HL-60/S4 treated with retinoic acid at 250 ng/mL for 4 days and 3 days (cell line): ENCODE results near the gene ZBTB7C.

Experiments
- in situ Hi-C: fragments of 300-500 bp; cut with MboI; formaldehyde crosslinking; loops from 2 replicates; pipeline ENCODE4 v1.7.0; 2022; ENCODE audit warnings: low sequenced_read_pairs

The ZBTB7C gene

DNA sequence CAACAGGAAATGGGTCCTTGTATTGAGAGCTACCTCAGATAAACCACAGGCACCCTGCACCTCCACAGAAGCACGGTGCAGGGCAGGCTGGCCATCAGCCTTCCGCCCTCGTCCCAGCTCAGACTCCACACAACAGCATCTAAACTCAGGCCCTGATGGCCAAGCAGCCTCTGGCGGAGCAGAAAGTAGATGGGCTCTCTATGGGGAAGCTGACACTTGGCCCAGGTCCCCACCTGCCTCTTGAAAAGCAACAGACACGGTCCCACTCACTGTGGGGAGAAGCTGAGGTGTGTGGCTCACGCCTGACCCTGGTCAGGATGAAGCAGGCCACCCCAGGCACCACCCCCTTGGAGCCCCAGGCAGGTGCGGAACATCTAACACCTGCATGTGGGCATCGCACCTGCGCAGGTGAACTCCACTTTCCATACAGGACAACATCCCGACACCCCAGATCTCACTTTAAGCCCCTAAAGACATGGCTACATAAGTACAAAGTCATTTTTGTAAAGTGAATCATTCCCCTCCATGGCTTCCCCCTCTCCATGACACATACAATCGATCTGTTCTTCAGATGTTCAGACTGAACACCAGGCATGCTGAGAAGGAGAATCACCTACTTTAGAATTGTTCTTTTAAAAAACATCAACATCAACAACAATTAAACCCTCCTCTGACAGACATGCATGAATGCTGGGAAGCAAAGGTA is 208.4 kb downstream of the ZBTB7C start:
- in situ Hi-C loops: no loop called here

GRCh38 chr18:48199399-48199798 is 209.8 kb downstream of the ZBTB7C start:
- in situ Hi-C loops: no loop called here

DNA sequence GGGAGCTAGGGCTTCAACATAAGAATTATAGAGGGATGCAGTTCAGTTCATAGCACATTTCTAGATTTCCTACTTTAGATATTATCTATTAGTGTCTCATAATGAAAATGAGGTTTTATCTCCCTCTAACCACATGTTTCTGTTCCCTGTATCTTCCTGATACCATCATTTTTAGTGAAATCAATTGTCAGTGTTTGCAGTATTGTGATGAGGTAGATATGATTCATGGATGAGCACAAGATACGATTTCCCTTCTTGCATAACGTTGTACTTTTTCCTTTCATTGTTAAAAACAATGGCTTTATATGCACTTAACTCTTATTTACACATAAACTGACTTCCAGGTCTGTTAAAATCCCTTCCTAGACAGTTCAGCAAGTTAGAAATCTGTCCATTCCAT is 211.4 kb downstream of the ZBTB7C start:
- in situ Hi-C loops: no loop called here

DNA sequence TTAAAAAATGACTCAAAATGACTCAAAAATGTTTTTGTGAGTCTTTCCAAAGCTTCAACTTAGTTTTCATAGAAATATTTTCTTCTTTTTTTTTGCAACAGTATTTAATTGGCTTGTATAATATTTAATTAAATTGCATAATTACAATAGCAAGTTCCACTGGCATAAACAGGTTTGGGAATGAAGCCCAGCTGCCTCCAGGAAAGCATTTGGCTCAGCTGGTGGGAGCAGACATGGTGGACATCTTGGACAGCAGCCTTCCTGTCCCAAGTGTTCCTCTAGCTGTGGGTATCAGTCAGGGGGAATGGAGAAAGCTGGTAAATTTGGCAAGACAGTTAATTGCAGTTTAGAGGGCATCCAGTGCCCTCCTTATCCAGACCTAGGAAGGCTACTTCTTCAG is 213.4 kb downstream of the ZBTB7C start:
- in situ Hi-C loops: no loop called here

- in situ Hi-C loops: no loop called here
These were observed 214.5 kb downstream of the ZBTB7C start for GRCh38 chr18:48194591-48195181.

GRCh38 chr18:48193521-48194492 is 215.4 kb downstream of the ZBTB7C start:
- in situ Hi-C loops: no loop called here

DNA sequence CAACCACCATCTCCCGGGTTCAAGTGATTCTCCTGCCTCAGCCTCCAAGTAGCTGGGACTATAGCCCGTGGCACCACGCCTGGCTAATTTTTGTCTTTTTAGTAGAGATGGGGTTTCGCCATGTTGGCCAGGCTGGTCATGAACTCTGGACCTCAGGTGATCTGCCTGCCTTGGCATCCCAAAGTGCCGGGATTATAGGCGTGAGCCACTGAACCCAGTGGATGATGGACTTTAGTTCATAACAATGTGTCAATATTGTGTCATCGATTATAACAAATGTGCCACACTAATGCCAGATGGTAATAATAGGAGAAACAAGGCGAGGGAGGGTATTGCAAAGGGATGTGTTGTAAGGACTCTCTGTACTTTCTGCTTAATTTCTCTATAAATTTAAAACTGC is 216.6 kb downstream of the ZBTB7C start:
- in situ Hi-C loops: no loop called here

GRCh38 chr18:48191494-48191893 is 217.7 kb downstream of the ZBTB7C start:
- in situ Hi-C loops: no loop called here

DNA sequence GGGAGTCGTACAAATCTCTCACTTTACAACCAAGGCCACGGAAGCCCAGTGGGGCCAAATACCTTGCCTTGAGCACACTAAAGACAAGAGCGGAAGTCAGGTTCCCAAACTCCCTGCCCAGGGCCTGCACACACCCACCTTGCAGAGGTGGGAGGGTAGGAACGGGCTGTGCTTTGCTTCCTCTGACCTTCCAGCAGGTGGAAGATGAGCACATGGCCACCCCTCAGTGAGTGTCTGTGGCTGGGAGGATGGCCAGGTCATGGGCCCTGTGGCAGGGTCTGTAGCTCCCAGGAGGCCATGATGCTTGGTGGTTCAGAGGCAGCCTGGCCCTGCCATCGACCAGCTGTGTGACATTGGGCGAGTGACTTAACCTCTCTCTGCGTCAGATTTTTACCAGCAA is 218.2 kb downstream of the ZBTB7C start:
- in situ Hi-C loops: no loop called here

GRCh38 chr18:48188609-48189008 is 220.6 kb downstream of the ZBTB7C start:
- in situ Hi-C loops: no loop called here

DNA sequence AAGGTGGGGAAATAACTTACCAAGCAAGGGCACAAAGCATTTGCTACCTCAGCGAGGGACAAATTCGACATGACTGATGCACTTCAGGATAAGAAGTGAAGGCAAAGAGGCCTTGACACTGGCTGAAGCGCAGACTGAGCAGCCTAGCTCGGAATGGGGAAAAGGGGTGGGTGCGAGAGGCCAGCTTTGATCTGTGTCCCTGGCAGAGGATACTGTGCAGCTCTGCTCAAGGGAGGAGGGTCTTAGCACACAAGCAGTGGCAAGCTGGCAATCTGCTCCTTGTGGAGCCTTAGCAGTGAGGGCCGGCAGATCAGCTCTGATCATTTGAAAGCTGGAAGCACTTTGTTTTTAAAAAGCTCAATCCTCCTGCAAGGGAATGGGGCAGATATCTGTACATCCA is 222.3 kb downstream of the ZBTB7C start:
- in situ Hi-C loops: no loop called here

GRCh38 chr18:48186131-48186766 is 222.9 kb downstream of the ZBTB7C start:
- in situ Hi-C loops: no loop called here

DNA sequence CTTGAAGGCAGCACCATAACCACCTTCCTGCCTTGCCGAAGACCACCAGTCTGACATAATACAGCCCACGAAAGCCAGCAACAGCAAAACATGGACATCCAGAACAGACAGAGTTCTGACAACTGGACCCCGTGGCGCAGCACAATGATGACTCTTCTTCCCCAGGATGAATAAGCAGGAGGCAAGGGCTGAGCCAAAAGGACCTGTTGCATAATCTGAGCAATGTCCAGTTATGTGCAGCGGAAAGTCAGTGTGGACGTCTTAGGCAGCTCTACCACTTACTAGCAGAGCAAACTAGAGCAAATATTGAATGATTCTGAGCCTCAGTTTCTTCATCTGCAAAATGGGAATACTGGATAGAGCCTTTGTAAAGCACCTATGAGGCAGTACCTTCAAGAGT is 225.1 kb downstream of the ZBTB7C start:
- in situ Hi-C loops: no loop called here

- in situ Hi-C loops: no loop called here
These were observed 225.6 kb downstream of the ZBTB7C start for GRCh38 chr18:48183613-48184012.

- in situ Hi-C loops: no loop called here
These were observed 226.4 kb downstream of the ZBTB7C start for GRCh38 chr18:48182779-48183178.

DNA sequence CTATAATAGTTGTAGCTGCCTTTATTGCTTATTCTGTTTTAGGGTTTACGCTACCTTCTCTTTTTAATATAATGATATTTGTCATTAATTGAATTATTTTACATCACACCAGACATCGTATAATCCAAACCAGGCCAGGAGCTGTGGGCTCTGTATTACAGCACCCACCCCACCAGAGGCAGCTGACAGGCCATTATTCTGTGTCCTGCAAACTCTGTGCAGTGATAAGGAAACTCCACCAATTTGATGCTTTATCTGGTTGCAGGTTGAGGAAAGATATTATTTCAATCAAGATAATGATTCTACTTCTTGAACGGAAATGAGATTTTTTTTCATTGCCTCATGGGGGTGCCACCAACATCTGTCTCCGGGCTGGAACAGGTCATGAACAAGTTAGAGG is 227.3 kb downstream of the ZBTB7C start:
- in situ Hi-C loops: no loop called here

DNA sequence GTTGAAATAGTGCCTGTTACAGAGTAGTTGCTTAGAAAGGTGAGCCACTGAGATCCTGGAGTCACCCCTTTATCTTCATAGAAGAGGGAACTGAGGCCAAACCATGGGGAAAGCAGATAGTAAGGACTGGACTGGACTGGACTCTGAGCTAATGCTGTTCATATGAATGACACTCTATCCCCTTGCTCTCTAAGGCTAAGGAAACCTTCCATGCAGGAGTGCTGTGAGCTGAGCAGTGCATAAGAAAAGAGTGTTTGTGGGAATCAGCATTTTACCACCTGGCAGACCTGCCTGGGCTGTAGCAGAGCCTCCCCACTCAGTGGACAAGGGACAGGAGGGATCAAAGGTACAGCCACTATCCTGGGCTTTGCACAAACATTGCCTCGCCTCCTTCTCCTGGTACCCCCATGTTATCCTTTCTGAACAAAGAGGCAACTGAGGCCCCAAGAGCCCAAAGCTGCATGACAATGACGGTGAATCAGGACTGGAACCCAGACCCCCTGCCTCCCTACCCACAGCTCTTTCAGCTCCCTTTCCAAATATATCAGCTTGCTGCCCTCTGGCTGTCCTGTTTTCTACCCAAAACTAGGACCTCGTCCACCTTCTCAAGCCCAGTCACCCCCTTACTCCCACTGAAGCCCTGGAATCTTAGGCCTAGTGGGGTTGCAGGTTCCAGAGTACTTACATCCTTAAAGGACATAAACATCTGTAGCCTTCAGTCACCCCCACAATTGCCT is 227.9 kb downstream of the ZBTB7C start:
- in situ Hi-C loops: no loop called here

DNA sequence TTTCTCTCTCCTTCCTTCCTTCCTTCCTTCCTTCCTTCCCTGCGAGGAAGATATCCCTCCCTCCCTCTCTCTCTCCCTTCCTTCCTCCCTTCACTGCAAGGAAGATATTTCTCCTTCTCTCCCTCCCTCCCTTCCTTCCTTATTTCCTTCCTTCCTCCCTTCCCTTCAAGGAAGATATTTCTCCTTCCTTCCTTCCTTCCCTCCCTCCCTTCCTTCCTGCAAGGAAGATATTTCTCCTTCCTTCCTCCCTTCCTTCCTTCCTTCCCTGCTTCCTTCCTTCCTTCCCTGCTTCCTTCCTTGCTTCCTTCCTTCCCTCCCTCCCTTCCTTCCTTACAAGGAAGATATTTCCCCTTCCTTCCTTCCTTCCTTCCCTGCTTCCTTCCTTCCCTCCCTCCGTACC is 229.5 kb downstream of the ZBTB7C start:
- in situ Hi-C loops: no loop called here

- in situ Hi-C loops: no loop called here
These were observed 230.2 kb downstream of the ZBTB7C start for GRCh38 chr18:48179001-48179400.

DNA sequence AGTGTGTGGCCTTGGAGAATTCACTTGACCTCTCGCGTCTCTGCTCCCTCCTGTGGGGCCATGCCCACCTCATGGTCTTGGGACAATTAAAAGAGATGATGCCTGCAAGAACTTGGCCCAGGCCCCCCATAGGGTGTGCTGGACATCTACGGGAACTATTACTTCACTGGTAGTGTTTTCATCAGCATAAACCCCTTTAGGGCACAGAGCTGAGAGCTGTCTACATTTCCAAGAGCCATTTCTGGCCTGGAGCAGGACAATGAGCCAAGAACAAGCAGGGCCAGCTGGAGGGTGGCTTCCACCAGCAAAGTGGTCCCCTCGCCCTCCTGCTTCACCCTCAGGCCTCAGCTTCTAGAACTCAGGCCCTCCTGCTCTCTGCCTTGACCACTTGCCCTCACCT is 232.3 kb downstream of the ZBTB7C start:
- in situ Hi-C loops: no loop called here

- in situ Hi-C loops: no loop called here
These were observed 235.6 kb downstream of the ZBTB7C start for GRCh38 chr18:48173557-48173956.
